Right lobe of liver (tissue), 4 donors: Measurements from ENCODE around the gene EPGN.

ENCODE experiments used
- POLR2A ChIP-seq: fragments of 450-650 bp; IDR thresholded peaks from one replicate; pipeline ENCODE4 v1.6.1; 2017; ENCODE audit warnings: antibody characterized with exemption, mild to moderate bottlenecking
- TF ChIP-seq, protein P1 (sequence below), 4 donors: fragments of 200-600 bp in 3 of 4; fragments of 450-650 bp in 1 of 4; IDR thresholded peaks; one replicate each; pipeline versions ENCODE4 v1.5.1 to v1.8.0; 2016 to 2022; ENCODE audit warnings: antibody characterized with exemption in 4 of 4, mild to moderate bottlenecking in 2 of 4
- donor health status: DM: no; HTN: no; CAD: no.
- donor health status: DM: no; HTN: no; CAD: no.
- donor health status: DM: no; HTN: yes; CAD: no.

DNA sequence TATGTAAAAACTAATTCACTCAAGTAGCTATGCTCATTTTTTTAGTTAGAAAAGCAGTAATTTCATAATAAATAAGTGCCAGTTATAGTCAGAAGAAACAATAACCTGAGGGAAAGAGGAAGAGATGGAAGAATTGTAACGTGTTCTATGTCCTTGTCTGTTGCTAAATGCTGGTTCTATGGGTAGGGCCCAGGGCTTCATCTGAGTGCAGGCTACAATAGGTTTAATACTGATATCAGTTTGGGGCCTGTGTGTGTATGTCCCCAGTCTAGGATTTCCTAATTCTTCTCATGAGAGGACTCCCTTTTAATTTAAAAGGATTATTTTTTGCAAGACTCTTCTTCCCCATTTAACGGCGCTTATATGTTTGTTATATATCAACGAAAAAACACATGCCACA is 53.4 kb downstream of the EPGN start:
- TF ChIP-seq, protein P1, sequence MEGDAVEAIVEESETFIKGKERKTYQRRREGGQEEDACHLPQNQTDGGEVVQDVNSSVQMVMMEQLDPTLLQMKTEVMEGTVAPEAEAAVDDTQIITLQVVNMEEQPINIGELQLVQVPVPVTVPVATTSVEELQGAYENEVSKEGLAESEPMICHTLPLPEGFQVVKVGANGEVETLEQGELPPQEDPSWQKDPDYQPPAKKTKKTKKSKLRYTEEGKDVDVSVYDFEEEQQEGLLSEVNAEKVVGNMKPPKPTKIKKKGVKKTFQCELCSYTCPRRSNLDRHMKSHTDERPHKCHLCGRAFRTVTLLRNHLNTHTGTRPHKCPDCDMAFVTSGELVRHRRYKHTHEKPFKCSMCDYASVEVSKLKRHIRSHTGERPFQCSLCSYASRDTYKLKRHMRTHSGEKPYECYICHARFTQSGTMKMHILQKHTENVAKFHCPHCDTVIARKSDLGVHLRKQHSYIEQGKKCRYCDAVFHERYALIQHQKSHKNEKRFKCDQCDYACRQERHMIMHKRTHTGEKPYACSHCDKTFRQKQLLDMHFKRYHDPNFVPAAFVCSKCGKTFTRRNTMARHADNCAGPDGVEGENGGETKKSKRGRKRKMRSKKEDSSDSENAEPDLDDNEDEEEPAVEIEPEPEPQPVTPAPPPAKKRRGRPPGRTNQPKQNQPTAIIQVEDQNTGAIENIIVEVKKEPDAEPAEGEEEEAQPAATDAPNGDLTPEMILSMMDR (IDR thresholded peaks at IDR 0.05), result no peak
- no peak for TF ChIP-seq POLR2A
